Fibroblast of lung (primary cell): ENCODE measurements around the gene SLC26A8. TPM values are rescaled to one million over a fixed set of nuclear protein-coding genes. Genes with fewer than 3 reads are reported as not detected.

ENCODE experiments used
- DNase-seq, 2 donors: peaks; one replicate each; pipeline versions ENCODE4 v3.0.0 to v3.0.0-alpha.2; 2010; ENCODE audit warnings: low read depth in 2 of 2
- H2AFZ ChIP-seq: 2 replicates; pipeline ENCODE4 v1.5.1; 2012; ENCODE audit warnings: low read length, control low read depth, inconsistent platforms
- H3K27ac ChIP-seq: 2 replicates; pipeline ENCODE4 v1.5.1; 2011; ENCODE audit warnings: low read length, control low read depth; ENCODE audit not compliant: insufficient read depth
- H3K27me3 ChIP-seq: 2 replicates; pipeline ENCODE4 v1.5.1; 2011; ENCODE audit warnings: mild to moderate bottlenecking, low read length; ENCODE audit not compliant: control insufficient read depth, insufficient read depth
- H3K36me3 ChIP-seq: 2 replicates; pipeline ENCODE4 v1.5.1; 2011; ENCODE audit warnings: low read length; ENCODE audit not compliant: control insufficient read depth, insufficient read depth
- H3K4me1 ChIP-seq: 2 replicates; pipeline ENCODE4 v1.5.1; 2011; ENCODE audit warnings: low read length; ENCODE audit not compliant: control insufficient read depth, insufficient read depth; ENCODE audit errors: extremely low read depth
- H3K4me2 ChIP-seq: 2 replicates; pipeline ENCODE4 v1.5.1; 2011; ENCODE audit warnings: low read length, control low read depth; ENCODE audit not compliant: insufficient read depth; ENCODE audit errors: extremely low read depth
- H3K4me3 ChIP-seq, 4 experiments: fragments of 200-600 bp in 1 of 4; sonication (generic) in 1 of 4; replicated peaks in 1 of 4; 2 replicates each; pipeline ENCODE4 v1.5.1; 2011 to 2016; ENCODE audit warnings: low read length in 4 of 4, low read depth in 3 of 4, mild to moderate bottlenecking in 3 of 4, control low read depth in 2 of 4, inconsistent platforms in 1 of 4, mixed read lengths in 1 of 4; ENCODE audit not compliant: insufficient read depth in 1 of 4; ENCODE audit errors: control extremely low read depth in 1 of 4
- H3K79me2 ChIP-seq: 2 replicates; pipeline ENCODE4 v1.5.1; 2012; ENCODE audit warnings: mild to moderate bottlenecking, low read length, inconsistent platforms; ENCODE audit not compliant: control insufficient read depth, insufficient read depth
- H3K9ac ChIP-seq: 2 replicates; pipeline ENCODE4 v1.5.1; 2011; ENCODE audit warnings: mild to moderate bottlenecking, low read length, control low read depth; ENCODE audit not compliant: insufficient read depth
- H3K9me3 ChIP-seq: 2 replicates; pipeline ENCODE4 v1.5.1; 2012; ENCODE audit warnings: low read depth, low read length; ENCODE audit not compliant: control insufficient read depth, insufficient read depth
- H4K20me1 ChIP-seq: 2 replicates; pipeline ENCODE4 v1.5.1; 2011; ENCODE audit warnings: low read length; ENCODE audit not compliant: control insufficient read depth, insufficient read depth; ENCODE audit errors: extremely low read depth
- CTCF ChIP-seq, 2 donors: IDR thresholded peaks in 1 of 2; conservative IDR thresholded peaks in 1 of 2; 1 replicate in 1 of 2; 2 replicates in 1 of 2; pipeline ENCODE4 v1.5.1; 2011 to 2012; ENCODE audit warnings: low read length in 2 of 2, control low read depth in 1 of 2, inconsistent platforms in 1 of 2, low read depth in 1 of 2, mild to moderate bottlenecking in 1 of 2
- EZH2 ChIP-seq: IDR thresholded peaks from 2 replicates; pipeline ENCODE4 v1.5.1; 2012; ENCODE audit warnings: low read length, control low read depth, mild to moderate bottlenecking; ENCODE audit errors: missing control alignments
- polyA plus RNA-seq, 2 donors: library from polyadenylated mRNA; depleted of rRNA in 1 of 2; stranded (reverse) in 1 of 2; unstranded in 1 of 2; fragments of >200 nt; gene quantifications; 2 replicates each; pipeline ENCODE4 v1.2.1, GENCODE V29; 2011 to 2012; ENCODE audit warnings: missing spikeins in 1 of 2
- total RNA-seq: library from RNA; depleted of rRNA; stranded (reverse); fragments of >200 nt; gene quantifications from 2 replicates; pipeline ENCODE4 v1.2.1, GENCODE V29; 2014

The SLC26A8 gene
- total and polyA plus RNA-seq, 2 donors (not counting 1 experiment from before 2014, with no cell fraction given) = not detected

GRCh38 chr6:35973670-35974222 lies 50.7 kb downstream of the SLC26A8 start:
- Histone ChIP-seq H3K79me2 (no peaks in the 10 kb centered on the region), H3K27ac (no peak overlapping the region), H3K4me1 (no peaks in the 10 kb centered on the region), H3K9me3 (no peaks in the 10 kb centered on the region), H3K4me2 (no peak overlapping the region), H3K4me3 (no peak overlapping the region), H3K27me3 (no peaks in the 10 kb centered on the region), H3K9ac (no peak overlapping the region), H3K36me3 (no peaks in the 10 kb centered on the region), H2AFZ (no peak overlapping the region), H4K20me1 (no peaks in the 10 kb centered on the region)
- no peak for TF ChIP-seq CTCF (conservative IDR thresholded peaks at IDR 0.05 in 1 of 2, IDR thresholded peaks at IDR 0.05 in 1 of 2; ENCODE audit: low read depth in 1 of 2, low read length in 2 of 2)
- no peak for DNase-seq

GRCh38 chr6:35972471-35973367 lies 51.7 kb downstream of the SLC26A8 start:
- Histone ChIP-seq H3K4me2 (no peak overlapping the region), H3K4me3 (no peak overlapping the region), H3K27me3 (no peaks in the 10 kb centered on the region), H3K4me1 (no peaks in the 10 kb centered on the region), H3K36me3 (no peaks in the 10 kb centered on the region), H2AFZ (no peak overlapping the region), H3K27ac (no peak overlapping the region), H4K20me1 (no peaks in the 10 kb centered on the region), H3K9me3 (no peaks in the 10 kb centered on the region), H3K79me2 (no peaks in the 10 kb centered on the region), H3K9ac (no peak overlapping the region)
- no peak for DNase-seq
- TF ChIP-seq CTCF (conservative IDR thresholded peaks at IDR 0.05 in 1 of 2, IDR thresholded peaks at IDR 0.05 in 1 of 2; ENCODE audit: low read depth in 1 of 2, low read length in 2 of 2) (peak in 1 of 2 donors; percentile 22), EZH2 (no peak)

- no peaks in the 10 kb centered on the region for H3K79me2 ChIP-seq
- H3K9ac ChIP-seq = no peak overlapping the region
- no peaks in the 10 kb centered on the region for H3K27me3 ChIP-seq
- no peak for TF ChIP-seq CTCF (conservative IDR thresholded peaks at IDR 0.05 in 1 of 2, IDR thresholded peaks at IDR 0.05 in 1 of 2; ENCODE audit: low read depth in 1 of 2, low read length in 2 of 2)
- no peak for TF ChIP-seq EZH2
- no peaks in the 10 kb centered on the region for H3K36me3 ChIP-seq
- H4K20me1 ChIP-seq = no peaks in the 10 kb centered on the region
- no peak overlapping the region for H3K4me3 ChIP-seq
- H2AFZ ChIP-seq = peak overlapping the region; percentile 42
- no peak overlapping the region for H3K4me2 ChIP-seq
- H3K4me1 ChIP-seq = no peaks in the 10 kb centered on the region
- DNase-seq = peak; percentile 59 to 79
- H3K9me3 ChIP-seq = no peaks in the 10 kb centered on the region
- no peak overlapping the region for H3K27ac ChIP-seq
These were observed 54.3 kb downstream of the SLC26A8 start for GRCh38 chr6:35970181-35970580.
